GM19467 (cell line): Measurements from ENCODE around the gene KRTAP5-5.
"Not testable (repeated sequence)": the region's sequence is repeated elsewhere in the genome, so short reads cannot be mapped to it uniquely, and the experiment has no call there.

Experiments
- ATAC-seq: cut with Tn5 transposase; IDR thresholded peaks from one replicate; pipeline ENCODE4 v1.9.1; 2021; ENCODE audit warnings: mild to moderate bottlenecking, moderate library complexity; ENCODE audit not compliant: unreplicated experiment

The KRTAP5-5 gene

DNA sequence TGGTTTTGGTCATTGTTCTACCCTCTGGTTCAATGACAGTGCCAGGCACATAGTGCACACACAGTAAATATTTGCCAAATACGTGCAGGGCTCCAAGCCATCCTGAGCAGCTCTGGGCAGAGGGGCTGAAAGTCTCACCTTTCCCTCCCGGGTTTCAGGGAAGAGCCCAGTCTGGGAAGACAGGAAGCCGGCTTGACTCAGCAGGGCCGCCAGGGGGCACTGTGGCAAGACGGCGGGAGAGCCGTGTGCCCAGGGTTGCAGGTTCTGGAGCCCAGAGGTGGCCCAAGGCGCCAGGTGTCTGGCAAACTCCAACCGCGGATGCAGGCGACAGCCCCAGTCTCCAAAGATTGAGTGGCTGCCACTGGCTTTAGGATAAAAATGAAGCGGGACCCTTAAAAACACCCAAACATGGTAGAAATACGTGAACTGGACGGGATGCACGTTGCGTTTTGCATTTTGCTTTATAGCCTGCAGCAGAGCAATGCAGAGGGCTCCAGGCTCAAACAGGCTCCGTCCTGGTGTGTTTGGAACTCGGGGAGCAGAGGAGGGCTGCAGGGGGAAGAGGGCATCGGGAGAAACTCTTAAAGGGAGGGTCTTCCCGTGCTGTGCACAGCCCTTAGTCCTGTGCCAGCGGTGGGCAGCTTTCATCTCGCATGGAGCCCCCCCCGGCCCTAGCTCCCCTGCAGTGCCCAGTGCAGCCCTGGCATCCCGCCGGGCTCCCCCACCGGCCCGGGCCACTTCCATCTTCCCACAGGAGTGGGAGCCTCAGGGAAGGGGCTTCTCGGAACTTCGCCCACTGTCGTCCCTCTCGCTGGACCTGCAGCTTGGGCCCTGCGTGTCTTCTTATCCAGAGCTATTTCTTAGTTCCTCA, 10.7 kb downstream of the KRTAP5-5 start:
- ATAC-seq = no peak

DNA sequence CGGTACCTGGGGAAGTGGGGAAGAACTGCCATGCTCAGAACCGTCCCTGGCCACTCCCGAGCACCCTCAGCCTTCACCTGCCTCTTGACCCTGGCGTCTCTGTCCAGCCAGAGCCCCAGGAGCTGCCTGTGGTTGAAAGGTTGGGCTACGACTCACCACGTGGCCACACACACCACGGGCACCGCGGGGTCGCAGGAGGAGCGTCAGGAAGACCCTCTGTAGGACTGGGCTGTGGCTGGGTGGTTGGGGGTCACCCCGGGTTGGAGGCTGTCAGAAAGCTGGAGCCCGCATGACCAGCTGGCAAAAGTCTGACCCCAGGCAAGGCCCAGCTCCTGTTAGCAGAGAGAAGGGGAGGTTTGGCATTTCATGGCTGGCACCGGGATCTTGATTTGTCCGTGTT, 11.5 kb downstream of the KRTAP5-5 start:
- no peak for ATAC-seq

DNA sequence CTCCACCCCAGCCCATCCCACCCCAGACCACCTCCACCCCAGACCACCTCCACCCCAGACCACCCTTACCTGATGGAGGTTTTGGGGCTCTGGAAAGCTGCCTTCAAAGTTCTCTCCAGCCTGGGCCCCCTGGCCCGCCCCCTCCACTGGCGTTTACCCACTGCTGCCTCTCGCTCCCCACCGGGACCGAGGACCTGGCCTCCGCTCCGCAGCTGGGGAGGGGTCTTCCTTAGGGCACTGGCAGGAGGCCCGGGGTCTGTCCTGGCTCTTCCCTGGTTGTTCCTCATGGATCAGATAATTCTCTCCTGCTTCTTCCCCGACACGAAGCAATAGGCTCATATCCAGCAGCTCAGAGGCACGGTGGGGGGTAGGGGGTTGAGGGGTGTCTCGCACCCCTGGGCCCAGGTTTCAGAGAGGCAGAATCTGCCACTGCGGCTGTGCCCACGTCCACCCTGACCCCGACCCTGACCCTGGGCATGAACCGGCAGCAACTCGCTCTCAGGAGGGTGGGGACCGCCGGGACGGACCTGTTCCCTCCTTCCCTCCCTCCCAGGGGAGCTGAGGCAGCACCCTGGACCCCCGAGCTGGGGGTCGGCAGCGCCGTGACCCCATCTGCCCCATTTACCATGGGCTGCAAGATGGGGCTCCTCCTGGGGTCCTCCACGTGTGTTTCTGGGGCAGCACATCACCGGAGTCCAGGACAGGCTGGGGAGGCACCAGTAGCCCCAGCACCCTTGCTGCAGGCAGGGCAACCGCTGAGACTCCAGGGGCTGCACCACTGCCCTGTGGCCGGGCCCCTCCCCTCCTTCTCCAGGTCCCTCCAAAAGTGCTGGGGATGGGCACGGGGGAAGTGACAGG, 12.9 kb downstream of the KRTAP5-5 start:
- ATAC-seq = no peak

DNA sequence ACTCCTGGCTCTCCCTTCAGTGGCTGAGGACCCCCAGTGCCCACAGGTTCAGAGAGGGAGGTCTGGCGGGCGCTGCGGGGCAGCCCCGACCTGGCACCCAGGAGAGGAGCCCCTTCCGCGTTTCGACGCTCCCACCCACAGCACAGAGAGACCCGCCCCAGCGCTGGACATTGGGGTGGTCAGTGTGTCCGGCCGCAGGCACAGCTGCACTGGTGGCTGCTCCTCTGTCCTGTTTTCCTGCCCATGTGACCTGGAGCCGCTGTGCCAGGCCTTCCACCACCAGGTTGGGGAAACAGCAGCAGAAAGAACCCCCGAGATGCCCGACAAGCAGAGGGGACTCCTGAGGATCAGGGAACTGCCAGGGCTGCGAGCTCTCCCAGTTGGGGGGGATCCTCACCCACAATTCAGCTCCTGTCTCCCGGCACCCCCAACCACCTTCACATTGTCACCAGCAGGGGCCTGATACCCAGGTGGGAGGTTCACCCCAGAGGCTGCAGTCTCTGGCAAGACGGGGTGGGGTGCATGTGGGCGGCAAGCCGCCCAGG, 13.6 kb downstream of the KRTAP5-5 start:
- ATAC-seq = no peak

DNA sequence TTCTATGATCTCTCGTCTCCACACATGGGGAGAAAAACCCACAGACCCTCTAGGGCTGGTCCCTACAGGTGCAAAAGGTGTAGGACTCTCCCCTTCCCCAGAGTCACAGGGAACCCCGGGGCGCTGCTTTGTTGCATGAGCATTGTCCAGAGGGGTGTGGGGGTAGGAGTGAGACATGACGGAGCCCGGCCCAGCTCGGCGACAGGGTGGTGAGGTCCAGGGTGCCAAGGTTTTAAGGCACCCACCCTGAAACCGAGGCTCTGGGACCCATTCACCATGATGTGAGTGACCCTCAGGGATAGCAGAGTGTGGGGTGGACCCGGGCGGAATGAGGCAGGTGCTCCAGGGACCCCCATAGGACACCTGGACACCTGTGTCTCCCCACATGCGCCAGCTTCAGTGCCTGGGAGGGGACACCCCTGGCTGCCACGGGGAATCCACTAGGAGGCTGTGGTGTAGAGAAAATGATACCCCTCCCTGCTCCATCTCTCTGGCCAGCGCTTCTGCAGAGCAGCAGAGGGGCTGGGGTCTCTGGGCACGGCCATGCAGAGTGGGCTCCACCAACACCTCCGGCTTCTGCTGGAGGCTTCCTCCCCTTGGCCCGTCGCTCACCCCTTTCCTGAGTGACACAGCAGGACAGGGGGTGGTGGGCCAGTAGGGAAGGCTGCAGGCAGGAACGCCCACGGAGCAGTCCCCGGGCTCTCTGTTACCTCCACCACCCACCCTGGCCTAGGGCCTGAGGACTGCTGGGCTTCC, 15.2 kb downstream of the KRTAP5-5 start:
- no peak for ATAC-seq

DNA sequence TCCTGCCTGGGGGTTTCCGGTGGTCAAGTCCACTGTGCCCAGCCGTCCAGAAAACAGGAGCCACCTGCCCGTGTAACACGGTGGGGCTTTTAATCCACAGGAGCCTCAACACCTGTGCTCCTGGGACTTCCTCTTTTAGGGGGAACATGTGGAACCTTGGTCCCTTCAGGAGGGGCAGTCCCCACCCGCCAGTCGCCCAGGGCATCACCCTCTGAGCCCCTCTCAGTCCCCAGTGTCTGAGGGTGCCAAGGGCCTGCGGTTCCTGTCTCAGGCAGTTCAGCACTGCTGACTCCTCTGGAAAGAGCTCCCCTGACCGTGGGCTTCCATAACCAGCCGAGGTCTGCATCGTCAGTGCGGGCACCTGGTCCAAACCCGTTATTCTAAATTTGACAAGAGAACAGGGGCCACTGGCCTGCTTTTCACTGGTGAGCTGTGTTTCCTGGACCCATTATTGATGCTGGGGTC, 15.8 kb downstream of the KRTAP5-5 start:
- no peak for ATAC-seq

DNA sequence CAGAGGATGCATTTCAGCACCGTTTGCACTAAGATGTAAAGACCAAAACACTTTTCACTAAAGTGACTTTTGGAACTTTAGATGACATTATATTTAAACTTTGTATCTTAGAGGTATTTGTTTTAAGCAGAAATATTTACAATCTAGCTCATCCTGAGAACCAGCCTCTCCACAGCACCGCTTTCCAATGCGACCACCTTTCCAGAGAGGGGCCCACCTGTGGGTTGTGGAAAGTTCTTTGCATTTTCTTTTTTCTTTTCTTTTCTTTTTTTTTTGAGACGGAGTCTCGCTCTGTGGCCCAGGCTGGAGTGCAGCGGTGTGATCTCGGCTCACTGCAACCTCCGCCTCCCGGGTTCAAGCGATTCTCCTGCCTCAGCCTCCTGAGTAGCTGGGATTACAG, 17.0 kb downstream of the KRTAP5-5 start:
- ATAC-seq = not testable (repeated sequence)

DNA sequence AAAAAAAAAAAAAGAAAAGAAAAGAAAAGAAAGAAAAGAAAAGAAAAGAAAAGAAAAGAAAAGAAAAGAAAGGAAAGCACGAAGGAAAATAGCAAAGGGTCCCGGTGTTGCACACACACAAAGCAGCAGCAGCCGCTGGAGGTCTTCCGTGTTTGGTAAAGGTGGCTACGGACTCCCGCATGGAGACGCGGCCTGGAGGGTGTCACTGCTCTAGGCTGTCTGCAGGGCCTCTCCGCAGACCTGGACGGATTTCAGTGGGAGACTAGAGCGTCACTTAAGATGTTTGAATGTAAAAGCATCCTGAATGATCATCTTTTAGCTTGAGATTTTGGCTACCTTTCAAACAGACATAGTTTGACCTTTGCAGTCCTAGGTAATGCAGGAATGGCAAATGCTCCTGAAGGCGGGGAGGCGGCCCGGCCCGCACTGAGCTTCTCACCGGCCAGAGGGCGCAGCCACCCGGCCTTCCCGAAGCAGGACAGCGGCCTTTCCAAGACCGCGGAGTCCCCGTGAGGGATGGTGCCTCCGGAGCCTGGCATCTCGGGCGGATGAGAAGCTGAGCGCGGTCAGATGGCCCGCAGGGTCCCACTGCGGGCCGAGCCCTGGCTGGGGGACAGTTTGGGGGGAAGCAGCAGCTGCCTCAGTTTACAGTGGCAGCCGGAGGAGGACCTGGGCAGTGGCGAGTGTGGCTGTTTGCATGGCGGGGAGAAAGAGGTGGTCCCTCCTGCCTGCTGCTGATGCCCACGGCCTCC, 18.5 kb downstream of the KRTAP5-5 start:
- ATAC-seq = no peak

DNA sequence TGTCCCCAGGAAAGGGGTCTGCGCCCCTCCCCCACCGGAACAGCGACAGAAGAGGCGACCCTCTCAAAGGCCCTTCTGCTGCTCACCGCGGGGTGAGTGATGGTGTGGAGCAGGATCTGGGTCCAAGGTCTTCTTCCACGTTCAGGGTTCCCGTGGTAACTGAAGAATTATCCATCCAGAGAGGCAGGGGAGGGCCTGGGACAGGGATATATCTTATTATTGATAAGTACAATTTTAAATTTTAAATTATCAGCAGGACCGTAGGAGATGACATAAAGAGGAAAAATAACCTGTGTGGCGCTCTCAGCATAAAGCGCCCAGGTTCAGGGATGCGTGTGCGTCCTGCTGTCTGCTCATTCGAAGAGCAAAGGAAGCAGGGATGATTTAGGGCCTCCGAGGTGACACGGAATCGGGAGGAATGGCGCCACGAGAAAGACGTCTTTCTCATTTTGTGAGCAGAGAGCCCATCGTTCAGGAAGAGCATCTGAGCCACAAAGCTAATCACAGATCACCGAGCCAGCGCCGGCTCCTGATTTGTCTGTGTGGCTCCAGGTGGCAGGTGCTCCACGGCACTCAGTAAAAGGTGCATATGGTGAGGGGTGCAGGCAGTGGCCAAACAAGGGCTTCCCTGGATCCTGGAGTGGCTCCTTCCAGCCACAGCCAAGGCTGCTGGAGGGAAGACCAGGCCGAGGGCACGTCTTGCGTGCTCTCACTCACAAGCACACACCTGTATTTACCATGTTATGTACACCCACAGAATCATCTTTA, 19.3 kb downstream of the KRTAP5-5 start:
- ATAC-seq = no peak

DNA sequence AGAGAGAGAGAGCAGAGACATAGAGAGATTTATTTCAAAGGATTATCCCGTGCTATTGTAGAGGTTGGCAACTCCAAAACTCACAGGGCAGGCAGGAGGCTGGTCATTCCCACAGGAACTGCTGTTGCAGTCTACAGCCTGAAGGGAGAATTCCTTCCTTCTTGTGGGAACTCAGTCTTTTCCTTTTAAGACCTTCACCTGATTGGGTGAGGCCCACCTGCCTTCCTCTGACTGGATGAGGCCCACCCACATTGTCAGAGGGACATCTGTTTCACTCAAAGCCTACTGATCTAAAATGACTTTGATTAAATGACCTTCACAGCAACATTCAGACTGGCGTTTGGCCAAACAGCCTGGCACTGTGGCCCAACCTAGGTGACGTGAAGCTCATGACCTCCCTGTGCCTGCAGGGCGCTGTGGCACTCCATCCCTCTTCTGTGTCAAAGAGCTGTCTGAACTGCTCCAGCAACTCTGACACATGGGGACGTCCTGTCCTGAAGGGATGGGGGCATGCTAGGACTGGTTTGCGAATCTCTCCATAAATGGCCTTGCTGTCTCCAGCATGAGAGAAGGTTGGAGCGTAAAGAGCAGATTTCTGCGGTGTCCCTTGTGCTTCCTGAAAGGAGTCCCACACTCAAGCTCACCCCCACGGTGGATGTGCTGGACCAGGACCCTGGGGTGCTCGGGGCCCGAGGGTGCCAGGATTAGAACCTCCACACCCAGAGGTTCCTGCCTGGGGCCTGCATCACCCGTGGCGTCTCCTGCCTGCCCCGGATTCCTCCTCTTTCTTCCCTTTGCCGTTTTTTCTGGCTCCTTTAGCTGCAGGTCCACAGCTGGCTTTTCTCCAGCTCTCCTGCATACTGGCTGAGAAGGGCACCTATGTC, 20.7 kb downstream of the KRTAP5-5 start:
- no peak for ATAC-seq

DNA sequence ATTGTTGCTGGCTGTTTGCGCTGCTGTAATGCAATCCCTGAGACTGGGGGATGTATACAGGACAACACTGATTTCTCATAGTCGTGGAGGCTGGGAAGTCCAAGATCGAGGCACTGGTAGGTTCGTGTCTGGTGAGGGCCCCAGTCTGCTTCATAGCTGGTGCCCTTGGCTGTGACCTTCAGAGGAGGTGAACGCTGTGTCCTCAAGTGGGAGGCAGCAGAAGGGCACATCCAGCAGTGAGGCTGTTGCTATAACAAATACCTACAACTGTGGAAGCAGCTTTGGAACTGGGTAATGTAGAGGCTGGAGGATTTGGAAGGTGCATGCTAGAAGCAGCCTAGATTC, 21.3 kb downstream of the KRTAP5-5 start:
- no peak for ATAC-seq

DNA sequence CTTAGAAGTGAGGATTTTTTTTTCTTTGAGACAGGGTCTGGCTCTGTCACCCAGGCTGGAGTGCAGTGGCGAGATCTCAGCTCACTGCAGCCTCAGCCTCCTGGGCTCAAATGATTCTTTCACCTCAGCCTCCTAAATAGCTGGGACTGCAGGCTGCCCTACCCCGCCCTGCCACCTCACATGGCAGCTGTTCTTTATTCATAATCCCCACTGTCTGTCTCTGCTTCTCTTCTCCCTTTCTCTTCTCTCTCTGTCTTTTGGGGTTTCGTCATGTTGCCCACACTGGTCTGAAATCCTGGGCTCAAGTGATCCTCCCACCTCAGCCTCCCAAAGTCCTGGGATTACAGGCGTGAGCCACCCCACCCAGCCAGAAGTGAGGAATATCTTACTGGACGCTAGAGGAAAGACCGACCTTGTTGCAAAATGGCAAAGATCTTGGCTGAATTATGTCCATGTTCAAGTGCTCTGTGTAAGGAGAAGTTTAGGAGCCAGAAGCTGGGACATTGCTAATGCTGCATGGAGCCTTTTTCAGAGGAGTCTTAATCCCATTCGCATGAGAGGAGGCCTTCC, 21.9 kb downstream of the KRTAP5-5 start:
- no peak for ATAC-seq

DNA sequence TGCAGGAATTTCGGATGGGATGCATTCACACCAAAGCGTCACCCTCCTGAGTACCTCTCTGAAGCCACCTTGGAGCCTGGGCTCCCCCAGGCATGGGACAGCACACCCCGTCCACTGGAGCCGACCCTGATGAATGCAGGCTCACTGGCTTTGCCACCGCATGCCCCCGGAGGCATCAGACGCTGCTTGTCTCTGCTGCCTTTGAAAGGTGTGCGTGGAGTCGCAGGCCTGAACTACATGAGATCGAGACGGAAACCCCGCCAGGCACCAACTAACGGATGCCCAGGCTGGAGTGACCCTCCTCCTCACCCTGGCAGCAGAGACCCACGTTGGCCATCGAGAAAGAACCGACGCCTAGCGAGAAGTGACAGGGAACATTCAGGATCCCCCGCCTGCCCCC, 22.5 kb downstream of the KRTAP5-5 start:
- ATAC-seq = no peak

DNA sequence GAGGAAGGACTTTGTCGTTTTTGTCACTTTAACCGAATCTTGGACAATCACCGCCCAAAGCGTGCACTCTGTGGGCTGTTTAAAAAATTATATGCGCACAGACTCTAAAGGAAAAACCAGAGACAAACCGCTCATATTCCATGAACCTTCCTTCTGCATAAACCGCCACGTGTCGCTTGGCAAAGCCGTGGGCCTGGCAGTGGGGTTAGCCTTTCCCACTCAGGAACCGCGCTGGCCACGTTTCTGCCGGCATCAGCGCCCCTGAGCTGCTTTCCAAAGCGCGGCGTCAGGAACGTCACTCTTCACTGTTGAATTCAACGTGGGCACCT, 22.8 kb downstream of the KRTAP5-5 start:
- ATAC-seq = no peak

DNA sequence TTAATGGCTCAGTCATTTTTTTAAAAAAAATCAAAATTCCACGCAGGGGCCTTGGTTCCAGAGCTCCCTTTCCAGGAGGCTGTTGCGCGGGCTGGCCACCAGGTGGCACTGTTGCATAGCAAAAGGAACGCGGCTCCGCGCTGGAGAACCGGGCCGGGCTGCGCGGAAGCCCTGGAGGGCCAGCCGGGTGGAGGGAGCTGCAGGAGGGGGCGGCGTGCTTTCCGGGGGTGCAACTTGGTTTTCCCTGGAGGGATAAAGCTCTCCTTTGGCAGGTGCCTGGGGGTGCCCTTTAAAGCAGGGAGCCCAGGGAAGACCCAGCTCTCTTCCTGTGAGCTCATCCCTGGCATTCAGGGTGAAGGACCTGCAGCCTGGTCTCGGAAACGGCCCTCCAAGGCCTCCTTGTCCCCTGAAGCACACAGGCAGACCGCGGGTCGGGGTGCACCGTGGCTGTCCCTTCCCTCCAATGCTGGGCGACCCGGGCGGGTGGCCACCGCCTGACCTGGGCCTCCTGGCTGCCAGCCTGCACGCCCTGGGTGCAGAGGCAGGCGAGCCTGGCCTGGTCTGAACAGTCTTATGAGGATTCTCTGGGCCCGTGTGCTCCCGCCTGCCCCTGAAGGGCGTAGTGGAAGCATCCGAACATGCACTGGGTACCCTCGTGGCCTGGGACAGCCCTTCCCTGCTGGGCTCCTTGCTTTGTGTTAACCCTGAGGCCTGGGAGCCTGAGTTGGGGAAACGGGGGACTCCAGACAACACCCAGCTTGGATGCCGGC, 23.4 kb downstream of the KRTAP5-5 start:
- ATAC-seq = no peak

DNA sequence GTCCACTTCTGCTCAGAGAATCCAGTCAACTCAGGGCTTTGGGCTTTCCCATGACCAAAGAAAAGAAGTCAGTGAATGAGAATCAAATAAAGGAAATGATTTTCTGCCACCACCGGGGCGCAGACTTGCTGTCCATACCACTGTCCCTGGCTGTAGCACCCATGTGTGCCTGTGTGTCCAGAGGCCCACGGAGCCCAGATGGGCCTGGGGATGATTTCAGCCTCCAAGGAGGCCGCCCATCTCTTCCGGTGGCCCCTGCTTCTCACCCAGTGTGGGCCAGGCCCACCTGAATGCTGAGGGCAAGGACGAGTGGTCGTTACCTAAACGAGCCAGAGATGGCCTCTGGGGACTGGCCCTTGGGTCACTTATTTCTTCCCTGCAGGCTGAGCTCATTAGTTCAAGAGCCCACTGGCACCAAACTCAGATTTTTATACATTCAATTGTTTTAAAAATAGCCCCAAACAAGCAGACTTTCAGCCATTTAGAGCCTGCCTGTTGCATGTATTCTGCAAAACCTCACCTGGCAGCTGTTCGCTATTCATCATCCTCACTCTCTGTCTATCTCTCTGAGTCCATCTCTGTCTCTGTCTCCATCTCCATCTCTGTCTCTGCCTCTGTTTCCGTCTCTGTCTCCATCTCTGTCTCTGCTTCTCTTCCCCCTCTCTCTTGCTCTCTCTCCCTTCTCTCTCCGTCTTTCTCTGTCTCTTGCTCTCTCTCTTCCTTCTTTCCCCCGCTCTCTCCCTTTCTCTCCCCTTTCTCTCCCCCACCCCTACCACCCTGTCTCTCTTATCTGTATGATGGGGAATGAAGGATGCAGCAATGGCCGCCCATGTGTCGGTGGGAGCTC, 24.2 kb downstream of the KRTAP5-5 start:
- ATAC-seq = no peak
